Measurements from ENCODE around the gene TXNRD1. TPM values are rescaled to one million over a fixed set of nuclear protein-coding genes. Genes with fewer than 3 reads are reported as not detected.
A peak's percentile ranks its signal among the peaks of the same experiment; 100 is the strongest.
"Not testable (repeated sequence)": the region's sequence is repeated elsewhere in the genome, so short reads cannot be mapped to it uniquely, and the experiment has no call there.

The TXNRD1 gene
- total and polyA plus RNA-seq, 2 experiments from 2014 or later: 43.5 to 74.9 TPM

DNA sequence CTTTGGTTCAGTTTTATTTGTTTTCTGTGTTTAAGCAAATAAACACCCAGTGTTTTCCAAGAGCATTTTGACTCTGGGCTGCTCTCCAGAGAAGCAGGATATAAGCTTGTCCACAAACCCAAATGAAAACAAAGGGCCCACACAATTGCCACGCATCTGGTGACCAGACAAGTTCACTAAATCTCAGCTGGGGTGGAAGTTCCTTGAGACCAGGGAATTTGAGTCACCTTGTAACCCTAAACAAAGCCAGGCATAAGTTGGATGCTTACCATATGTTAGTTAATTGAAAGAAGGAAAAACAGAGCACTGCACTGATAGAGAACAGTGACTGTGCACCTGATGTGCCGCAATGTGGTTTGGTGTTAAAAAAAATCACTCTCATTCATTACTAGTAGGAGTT lies 1.6 kb upstream of the TXNRD1 start:
- H3K27me3 ChIP-seq: no peaks in the 10 kb centered on the region
- TF ChIP-seq, protein P1, sequence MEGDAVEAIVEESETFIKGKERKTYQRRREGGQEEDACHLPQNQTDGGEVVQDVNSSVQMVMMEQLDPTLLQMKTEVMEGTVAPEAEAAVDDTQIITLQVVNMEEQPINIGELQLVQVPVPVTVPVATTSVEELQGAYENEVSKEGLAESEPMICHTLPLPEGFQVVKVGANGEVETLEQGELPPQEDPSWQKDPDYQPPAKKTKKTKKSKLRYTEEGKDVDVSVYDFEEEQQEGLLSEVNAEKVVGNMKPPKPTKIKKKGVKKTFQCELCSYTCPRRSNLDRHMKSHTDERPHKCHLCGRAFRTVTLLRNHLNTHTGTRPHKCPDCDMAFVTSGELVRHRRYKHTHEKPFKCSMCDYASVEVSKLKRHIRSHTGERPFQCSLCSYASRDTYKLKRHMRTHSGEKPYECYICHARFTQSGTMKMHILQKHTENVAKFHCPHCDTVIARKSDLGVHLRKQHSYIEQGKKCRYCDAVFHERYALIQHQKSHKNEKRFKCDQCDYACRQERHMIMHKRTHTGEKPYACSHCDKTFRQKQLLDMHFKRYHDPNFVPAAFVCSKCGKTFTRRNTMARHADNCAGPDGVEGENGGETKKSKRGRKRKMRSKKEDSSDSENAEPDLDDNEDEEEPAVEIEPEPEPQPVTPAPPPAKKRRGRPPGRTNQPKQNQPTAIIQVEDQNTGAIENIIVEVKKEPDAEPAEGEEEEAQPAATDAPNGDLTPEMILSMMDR (IDR thresholded peaks at IDR 0.05; ENCODE audit: low read depth, low read length): no peak
- no peaks in the 10 kb centered on the region for H3K36me3 ChIP-seq
- no peaks in the 10 kb centered on the region for H3K9me3 ChIP-seq (ENCODE audit: low read depth)
- H3K4me3 ChIP-seq: no peak overlapping the region
- peak in 1 of 2 donors; percentile 71 for DNase-seq (ENCODE audit: low read depth in 1 of 2, low spot score in 1 of 2)
- H3K4me1 ChIP-seq (ENCODE audit: low read depth): no peaks in the 10 kb centered on the region
- H3K27ac ChIP-seq: no peak overlapping the region

DNA sequence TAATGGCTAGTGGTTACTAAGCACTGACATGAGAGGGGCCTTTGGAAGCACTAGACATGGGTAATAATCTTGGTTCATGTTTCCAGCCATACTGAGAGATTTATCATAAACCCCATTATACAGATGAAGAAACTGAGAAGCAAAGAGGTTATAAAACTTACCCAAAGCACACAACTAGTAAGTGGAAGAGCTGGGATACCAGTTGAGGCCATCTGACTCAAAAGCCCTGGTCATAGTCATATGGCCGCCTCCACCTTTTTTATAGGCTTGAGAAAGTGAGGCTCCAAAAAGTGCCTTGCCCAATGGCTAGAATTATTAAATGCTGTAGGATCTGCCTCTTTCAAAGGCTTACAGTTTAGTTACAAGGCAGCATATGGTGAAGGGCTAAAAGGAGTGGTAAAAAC lies 944 bp downstream of the TXNRD1 start:
- Histone ChIP-seq H3K36me3 (no peaks in the 10 kb centered on the region), H3K4me1 (ENCODE audit: low read depth) (peaks cover 4% of the 10 kb centered on the region), H3K9me3 (ENCODE audit: low read depth) (no peaks in the 10 kb centered on the region), H3K27ac (no peak overlapping the region), H3K4me3 (no peak overlapping the region), H3K27me3 (no peaks in the 10 kb centered on the region)
- DNase-seq (ENCODE audit: low read depth in 1 of 2, low spot score in 1 of 2): no peak
- TF ChIP-seq, protein P1 (IDR thresholded peaks at IDR 0.05; ENCODE audit: low read depth, low read length): no peak

DNA sequence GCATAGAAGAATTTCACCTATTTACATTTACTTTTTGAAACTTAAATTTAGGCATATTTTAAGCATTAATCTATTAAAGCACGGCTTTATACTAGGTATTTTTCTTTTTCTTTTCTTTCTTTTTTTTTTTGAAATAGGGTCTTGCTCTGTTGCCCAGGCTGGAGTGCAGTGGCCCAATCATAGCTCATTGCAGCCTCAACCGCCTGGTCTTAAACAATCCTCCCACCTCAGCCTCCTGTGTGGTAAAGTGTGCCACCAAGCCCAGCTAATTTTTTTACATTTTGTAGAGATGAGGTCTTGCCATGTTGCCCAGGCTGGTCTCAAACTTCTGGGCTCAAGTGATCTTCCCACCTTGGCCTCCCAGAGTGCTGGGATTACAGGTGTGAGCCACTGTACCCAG lies 2.9 kb downstream of the TXNRD1 start:
- H3K4me3 ChIP-seq; DNase-seq (ENCODE audit: low read depth in 1 of 2, low spot score in 1 of 2); H3K36me3 ChIP-seq: not testable (repeated sequence)

DNA sequence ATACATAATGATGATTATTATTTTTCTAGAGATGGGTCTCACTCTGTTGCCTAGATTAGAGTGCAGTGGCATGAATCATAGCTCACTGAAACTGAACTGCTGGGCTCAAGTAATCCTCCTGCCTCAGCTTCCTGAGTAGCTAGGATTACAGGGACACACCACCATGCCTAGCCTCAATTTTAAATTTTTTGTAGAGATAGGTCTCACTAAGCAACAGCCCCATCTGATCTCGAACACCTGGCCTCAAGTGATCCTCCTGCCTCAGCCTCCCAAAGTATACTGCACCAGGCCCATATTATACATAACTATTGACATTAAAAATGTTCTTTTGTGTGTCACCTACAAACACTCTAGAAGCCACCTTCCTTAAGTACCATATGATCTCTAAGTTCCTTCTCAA lies 3.4 kb downstream of the TXNRD1 start:
- H3K4me1 ChIP-seq (ENCODE audit: low read depth): peaks cover 4% of the 10 kb centered on the region
- no peaks in the 10 kb centered on the region for H3K9me3 ChIP-seq (ENCODE audit: low read depth)
- H3K36me3 ChIP-seq: no peaks in the 10 kb centered on the region
- TF ChIP-seq, protein P1 (IDR thresholded peaks at IDR 0.05; ENCODE audit: low read depth, low read length): no peak
- H3K27ac ChIP-seq: no peak overlapping the region
- H3K27me3 ChIP-seq: no peaks in the 10 kb centered on the region
- no peak overlapping the region for H3K4me3 ChIP-seq
- peak in 1 of 2 donors; percentile 51 for DNase-seq (ENCODE audit: low read depth in 1 of 2, low spot score in 1 of 2)

More for the DNA sequence above, 2.9 kb downstream of the TXNRD1 start:
- not testable (repeated sequence) for H3K27ac ChIP-seq; H3K4me1 ChIP-seq (ENCODE audit: low read depth); H3K9me3 ChIP-seq (ENCODE audit: low read depth); H3K27me3 ChIP-seq

DNA sequence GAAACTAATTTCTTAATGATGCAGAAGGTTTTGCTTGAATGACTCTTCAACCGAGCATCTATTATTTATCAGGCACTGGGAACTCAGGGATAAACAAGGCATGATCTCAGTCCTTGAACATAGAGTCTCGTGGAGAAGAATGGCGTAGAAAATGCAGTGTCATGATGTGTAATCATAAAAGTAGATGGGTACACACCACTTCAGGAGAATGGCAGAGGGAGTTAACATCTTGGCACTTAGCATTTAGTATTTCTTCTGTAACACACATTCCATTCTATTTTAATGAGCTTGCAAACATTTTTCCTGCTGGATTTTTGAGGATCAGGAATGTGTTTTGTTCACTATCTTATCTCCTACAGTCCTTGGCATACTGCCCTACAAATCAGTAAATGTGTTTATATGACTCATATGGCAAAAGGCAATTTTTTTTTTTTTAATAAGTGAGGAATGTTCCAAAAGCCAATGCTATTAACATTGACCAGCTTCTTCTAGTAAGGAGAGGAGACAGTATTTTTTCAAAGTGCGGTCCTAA lies 3.8 kb downstream of the TXNRD1 start:
- peak in 1 of 2 donors; percentile 99 for DNase-seq (ENCODE audit: low read depth in 1 of 2, low spot score in 1 of 2)
- Histone ChIP-seq H3K36me3 (no peaks in the 10 kb centered on the region), H3K4me1 (ENCODE audit: low read depth) (peaks cover 4% of the 10 kb centered on the region), H3K27me3 (no peaks in the 10 kb centered on the region), H3K9me3 (ENCODE audit: low read depth) (no peaks in the 10 kb centered on the region), H3K27ac (peak overlapping the region; percentile 65), H3K4me3 (no peak overlapping the region)
- TF ChIP-seq, protein P1 (IDR thresholded peaks at IDR 0.05; ENCODE audit: low read depth, low read length): no peak

DNA sequence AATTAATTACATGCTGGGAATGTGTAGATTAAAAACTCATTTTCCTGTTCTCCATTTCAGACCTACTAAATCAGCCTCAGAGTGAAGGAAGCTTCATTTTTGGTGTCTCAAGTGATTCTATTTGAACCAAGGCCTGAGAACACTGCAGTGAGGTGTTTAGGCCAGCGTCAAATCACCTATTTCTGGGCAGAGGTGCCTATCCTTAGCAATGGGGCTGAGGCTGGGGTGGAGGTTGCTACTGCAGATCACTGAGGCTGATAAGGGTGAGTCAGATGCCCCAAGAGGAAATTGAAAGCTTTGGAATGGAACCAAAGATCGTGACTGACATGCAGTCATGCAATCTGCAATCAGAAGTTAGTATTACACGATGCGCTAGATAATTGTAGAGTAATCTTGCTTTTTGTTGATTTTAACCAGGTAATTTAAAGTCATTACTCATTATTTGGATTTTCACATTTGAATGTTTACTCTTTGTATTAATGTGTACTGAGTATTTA lies 4.4 kb downstream of the TXNRD1 start:
- H3K27me3 ChIP-seq: no peaks in the 10 kb centered on the region
- peak overlapping the region; percentile 65 for H3K27ac ChIP-seq
- H3K36me3 ChIP-seq: no peaks in the 10 kb centered on the region
- DNase-seq (ENCODE audit: low read depth in 1 of 2, low spot score in 1 of 2): no peak
- peaks cover 4% of the 10 kb centered on the region for H3K4me1 ChIP-seq (ENCODE audit: low read depth)
- TF ChIP-seq, protein P1 (IDR thresholded peaks at IDR 0.05; ENCODE audit: low read depth, low read length): no peak
- H3K9me3 ChIP-seq (ENCODE audit: low read depth): no peaks in the 10 kb centered on the region
- no peak overlapping the region for H3K4me3 ChIP-seq

All from cardiac muscle cell (in vitro differentiated cells and primary cell).